Prostate gland (tissue), 2 donors: ENCODE measurements around the gene PRF1.

Source experiments
- POLR2A ChIP-seq: fragments of 450-650 bp; IDR thresholded peaks from one replicate; pipeline ENCODE4 v1.6.1; 2016; ENCODE audit warnings: antibody characterized with exemption, mild to moderate bottlenecking
- TF ChIP-seq, protein P1 (sequence below), 4 experiments: fragments of 200-600 bp in 2 of 4; fragments of 450-650 bp in 2 of 4; sonication (generic) in 2 of 4; IDR thresholded peaks; 1 replicate in 3 of 4; 2 replicates in 1 of 4; pipeline ENCODE4 v1.5.1; 2016 to 2019; ENCODE audit warnings: antibody characterized with exemption in 4 of 4, mild to moderate bottlenecking in 2 of 4, moderate library complexity in 2 of 4

DNA sequence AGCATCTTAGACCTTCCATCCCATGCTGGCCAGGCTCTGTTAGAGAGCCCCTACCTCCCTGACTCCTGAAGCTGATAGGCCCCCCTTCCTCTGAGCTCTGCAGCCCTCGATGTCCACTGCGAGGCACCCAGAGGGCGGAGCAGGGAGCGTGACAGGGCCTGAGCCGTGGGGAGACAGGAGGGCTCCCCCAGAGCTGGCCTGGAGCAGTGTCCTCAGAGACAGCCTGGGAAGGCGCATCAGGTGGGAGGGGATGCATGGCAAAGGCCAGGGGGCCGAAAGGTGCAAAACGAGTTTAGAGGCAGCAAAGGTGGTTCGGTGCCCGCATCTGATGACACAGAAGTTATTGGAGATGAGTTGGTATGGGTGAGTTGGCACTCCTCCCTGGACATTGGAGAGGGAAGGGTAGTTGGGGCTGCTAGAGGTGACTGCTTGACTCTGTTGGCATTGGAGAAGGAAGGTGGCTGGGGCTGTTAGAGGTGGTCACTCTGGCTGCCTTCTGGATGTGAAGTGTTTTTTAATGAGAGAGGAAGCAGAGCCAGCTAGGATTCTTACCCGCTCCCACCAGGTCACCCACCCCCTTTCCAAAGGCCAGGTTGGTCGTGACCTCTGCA lies 53.1 kb downstream of the PRF1 start:
- TF ChIP-seq, protein P1, sequence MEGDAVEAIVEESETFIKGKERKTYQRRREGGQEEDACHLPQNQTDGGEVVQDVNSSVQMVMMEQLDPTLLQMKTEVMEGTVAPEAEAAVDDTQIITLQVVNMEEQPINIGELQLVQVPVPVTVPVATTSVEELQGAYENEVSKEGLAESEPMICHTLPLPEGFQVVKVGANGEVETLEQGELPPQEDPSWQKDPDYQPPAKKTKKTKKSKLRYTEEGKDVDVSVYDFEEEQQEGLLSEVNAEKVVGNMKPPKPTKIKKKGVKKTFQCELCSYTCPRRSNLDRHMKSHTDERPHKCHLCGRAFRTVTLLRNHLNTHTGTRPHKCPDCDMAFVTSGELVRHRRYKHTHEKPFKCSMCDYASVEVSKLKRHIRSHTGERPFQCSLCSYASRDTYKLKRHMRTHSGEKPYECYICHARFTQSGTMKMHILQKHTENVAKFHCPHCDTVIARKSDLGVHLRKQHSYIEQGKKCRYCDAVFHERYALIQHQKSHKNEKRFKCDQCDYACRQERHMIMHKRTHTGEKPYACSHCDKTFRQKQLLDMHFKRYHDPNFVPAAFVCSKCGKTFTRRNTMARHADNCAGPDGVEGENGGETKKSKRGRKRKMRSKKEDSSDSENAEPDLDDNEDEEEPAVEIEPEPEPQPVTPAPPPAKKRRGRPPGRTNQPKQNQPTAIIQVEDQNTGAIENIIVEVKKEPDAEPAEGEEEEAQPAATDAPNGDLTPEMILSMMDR (IDR thresholded peaks at IDR 0.05), result no peak
- TF ChIP-seq POLR2A, result no peak
